Measurements from ENCODE around the gene PAX7. TPM values are rescaled to one million over a fixed set of nuclear protein-coding genes. Genes with fewer than 3 reads are reported as not detected.
"Not testable (repeated sequence)": the region's sequence is repeated elsewhere in the genome, so short reads cannot be mapped to it uniquely, and the experiment has no call there.

The PAX7 gene
- total RNA-seq, 2 experiments from 2014 or later, result not detected

DNA sequence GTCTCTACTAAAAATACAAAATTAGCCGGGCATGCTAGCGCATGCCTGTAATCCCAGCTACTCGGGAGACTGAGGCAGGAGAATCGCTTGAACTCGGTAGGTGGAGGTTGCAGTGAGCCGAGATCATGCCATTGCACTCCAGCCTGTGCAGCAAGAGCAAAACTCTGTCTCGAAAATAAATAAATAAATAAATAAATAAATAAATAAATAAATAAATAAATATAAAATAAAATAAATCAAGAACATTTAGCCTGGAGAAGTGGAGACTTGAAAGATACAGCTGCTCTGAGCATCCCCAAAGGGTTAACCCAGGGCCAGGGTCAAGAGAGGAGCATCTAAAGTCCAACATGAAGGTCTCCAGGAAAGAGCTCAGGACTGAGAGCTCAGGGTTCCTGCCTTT, 63.6 kb downstream of the PAX7 start:
- H3K36me3 Mint-ChIP-seq (ENCODE audit: low read depth); DNase-seq; H3K9me3 Mint-ChIP-seq; H3K4me1 Mint-ChIP-seq; H3K27ac Mint-ChIP-seq; POLR2A ChIA-PET; H3K4me3 Mint-ChIP-seq: not testable (repeated sequence)
- CTCF ChIA-PET, result interaction anchor here (1.6 kb wide), 1 partner anchor 13 kb away, joined by 6 read pairs; no protein-coding TSS in a partner anchor
- H3K27me3 Mint-ChIP-seq, result peaks cover 13% of the 10 kb centered on the region

DNA sequence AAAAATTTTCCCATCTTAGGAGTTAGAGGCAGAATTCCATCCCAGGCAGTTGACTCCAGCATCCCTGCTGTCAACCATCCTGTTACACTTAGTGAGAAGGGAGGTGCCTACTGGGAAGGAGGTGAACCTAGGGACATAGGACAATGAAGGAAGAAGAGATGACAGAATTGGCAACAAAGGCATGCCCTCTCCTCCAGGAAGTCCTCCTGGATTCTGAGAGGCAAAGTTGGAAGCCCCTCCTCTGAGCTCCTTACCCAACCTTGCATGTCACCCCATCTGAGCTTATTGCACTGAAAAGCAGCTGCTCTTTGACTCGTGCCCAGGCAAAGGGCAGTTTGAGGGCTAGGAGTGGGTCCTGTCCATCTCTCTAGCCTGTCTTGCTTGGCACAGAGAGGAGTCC, 66.9 kb downstream of the PAX7 start:
- ChIA-PET POLR2A (no interaction called here), CTCF (no interaction called here)
- H3K27me3 Mint-ChIP-seq, result peaks cover 19% of the 10 kb centered on the region
- H3K4me3 Mint-ChIP-seq, result no peak overlapping the region
- no peak for DNase-seq
- no peaks in the 10 kb centered on the region for H3K4me1 Mint-ChIP-seq
- H3K9me3 Mint-ChIP-seq, result no peaks in the 10 kb centered on the region
- no peaks in the 10 kb centered on the region for H3K36me3 Mint-ChIP-seq (ENCODE audit: low read depth)
- no peak overlapping the region for H3K27ac Mint-ChIP-seq

DNA sequence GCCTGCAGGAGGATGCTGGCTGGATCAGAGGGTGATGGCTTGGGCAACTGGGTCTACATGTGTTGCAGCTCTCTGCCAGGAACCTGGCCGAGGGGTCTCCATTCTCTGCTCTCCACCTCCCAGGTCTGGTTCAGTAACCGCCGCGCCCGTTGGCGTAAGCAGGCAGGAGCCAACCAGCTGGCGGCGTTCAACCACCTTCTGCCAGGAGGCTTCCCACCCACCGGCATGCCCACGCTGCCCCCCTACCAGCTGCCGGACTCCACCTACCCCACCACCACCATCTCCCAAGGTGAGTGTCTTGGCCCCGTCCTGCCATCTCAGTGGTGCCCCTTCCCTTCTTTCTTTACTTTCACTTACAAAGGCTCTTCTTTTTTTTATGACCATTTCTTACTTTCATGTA, 69.9 kb downstream of the PAX7 start:
- CTCF ChIA-PET, result no interaction called here

DNA sequence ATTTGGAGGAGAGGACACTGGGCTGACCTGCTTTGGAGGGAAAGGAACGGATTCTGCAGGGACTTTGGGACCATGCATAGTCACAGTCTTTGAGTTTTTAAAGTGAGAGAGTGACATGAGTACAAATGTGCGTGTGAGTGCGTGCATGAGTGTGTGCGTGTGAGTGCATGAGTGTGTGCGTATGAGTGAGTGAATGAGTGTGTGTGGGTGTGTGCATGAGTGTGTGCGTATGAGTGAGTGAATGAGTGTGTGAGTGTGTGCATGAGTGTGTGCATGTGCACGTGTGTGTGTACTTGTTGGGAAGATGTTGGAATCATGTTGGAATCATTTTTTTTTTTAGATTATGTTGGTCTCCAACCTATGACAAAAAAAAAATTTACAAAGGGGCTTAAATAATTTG, 70.5 kb downstream of the PAX7 start:
- POLR2A ChIA-PET, result no interaction called here
- CTCF ChIA-PET, result no interaction called here

More for the DNA sequence above, 69.9 kb downstream of the PAX7 start:
- Mint-ChIP-seq H3K27me3 (peaks cover 28% of the 10 kb centered on the region), H3K9me3 (no peaks in the 10 kb centered on the region), H3K27ac (no peak overlapping the region), H3K4me3 (no peak overlapping the region), H3K36me3 (ENCODE audit: low read depth) (no peaks in the 10 kb centered on the region), H3K4me1 (no peaks in the 10 kb centered on the region)
- POLR2A ChIA-PET, result no interaction called here
- no peak for DNase-seq

DNA sequence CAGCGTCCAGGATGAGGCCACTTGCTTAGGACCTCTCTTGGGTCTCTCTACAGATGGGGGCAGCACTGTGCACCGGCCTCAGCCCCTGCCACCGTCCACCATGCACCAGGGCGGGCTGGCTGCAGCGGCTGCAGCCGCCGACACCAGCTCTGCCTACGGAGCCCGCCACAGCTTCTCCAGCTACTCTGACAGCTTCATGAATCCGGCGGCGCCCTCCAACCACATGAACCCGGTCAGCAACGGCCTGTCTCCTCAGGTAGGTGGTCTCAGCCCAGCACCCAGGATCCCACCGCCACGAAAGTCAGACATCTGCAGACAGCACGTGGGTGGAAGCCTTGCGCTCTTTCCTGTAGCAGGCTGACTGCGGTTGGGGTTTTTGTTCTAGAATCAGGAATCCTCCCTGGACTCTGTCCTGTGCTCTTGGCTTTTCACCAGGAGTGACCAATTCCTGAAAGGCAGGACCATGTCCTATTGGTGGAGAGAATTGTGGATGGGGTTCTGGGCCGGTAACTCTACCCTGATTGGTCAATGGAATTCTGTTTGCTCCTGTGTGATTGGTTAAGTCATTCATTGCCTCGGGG, 72.5 kb downstream of the PAX7 start:
- POLR2A ChIA-PET, result no interaction called here
- no peak for DNase-seq
- Mint-ChIP-seq H3K4me3 (no peak overlapping the region), H3K27me3 (peaks cover 18% of the 10 kb centered on the region), H3K9me3 (no peaks in the 10 kb centered on the region), H3K36me3 (ENCODE audit: low read depth) (no peaks in the 10 kb centered on the region), H3K4me1 (no peaks in the 10 kb centered on the region), H3K27ac (no peak overlapping the region)
- CTCF ChIA-PET, result no interaction called here

More for the DNA sequence above, 70.5 kb downstream of the PAX7 start:
- no peak for DNase-seq
- Mint-ChIP-seq H3K9me3 (no peaks in the 10 kb centered on the region), H3K4me3 (no peak overlapping the region), H3K4me1 (no peaks in the 10 kb centered on the region), H3K36me3 (ENCODE audit: low read depth) (no peaks in the 10 kb centered on the region), H3K27ac (no peak overlapping the region), H3K27me3 (peaks cover 28% of the 10 kb centered on the region)

DNA sequence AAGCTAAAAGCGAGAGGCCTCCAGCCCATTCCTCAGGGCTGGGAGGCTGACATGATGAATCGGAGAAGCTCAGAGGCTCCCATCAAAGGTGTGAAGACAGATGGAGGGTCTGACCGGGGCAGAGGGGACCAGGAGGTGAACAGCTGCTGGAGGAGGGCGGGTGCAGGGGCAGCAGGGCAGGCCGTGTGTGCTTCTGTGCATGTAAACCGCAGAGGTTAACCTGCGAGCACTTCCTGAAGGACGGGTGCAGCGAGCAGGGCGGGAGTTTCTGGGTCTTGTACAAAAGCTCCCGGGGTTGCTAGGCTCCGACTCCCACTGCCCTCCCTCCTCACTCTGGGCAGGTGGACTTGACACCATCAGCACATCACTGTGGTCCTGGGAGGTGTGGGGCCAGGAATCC, 75.2 kb downstream of the PAX7 start:
- ChIA-PET CTCF (no interaction called here), POLR2A (no interaction called here)
- DNase-seq, result no peak
- H3K36me3 Mint-ChIP-seq (ENCODE audit: low read depth), result no peaks in the 10 kb centered on the region
- no peaks in the 10 kb centered on the region for H3K4me1 Mint-ChIP-seq
- no peak overlapping the region for H3K4me3 Mint-ChIP-seq
- no peak overlapping the region for H3K27ac Mint-ChIP-seq
- no peaks in the 10 kb centered on the region for H3K9me3 Mint-ChIP-seq
- H3K27me3 Mint-ChIP-seq, result peaks cover 22% of the 10 kb centered on the region

DNA sequence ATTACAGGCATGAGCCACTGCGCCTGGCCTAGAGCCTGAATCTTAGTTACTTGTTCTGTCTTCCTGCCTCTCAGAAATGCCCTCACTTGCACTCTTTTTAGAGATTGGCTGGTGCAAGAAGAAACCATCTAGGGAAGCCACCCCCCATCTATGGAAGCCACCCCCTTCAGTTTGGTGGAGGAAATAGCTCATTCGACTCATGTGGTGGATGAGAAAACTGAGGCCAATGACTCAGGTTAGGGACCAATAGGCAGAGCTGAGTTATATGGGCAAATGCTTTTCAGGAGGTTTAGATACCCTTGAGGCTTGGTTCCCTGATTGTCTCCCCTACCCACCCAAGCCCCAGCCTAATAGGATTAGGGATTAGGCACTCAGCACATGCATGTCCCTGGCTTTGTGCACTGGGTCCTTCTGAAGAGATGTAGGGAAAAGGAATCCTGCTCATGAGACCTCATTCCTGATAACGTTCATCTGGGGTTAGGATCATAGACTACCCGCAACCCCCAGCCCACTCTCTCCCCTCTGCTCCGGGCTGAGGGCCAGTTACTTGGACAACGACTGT, 77.1 kb downstream of the PAX7 start:
- POLR2A ChIA-PET, result no interaction called here
- Mint-ChIP-seq H3K4me3 (no peak overlapping the region), H3K27me3 (peaks cover 18% of the 10 kb centered on the region), H3K36me3 (ENCODE audit: low read depth) (no peaks in the 10 kb centered on the region), H3K4me1 (no peaks in the 10 kb centered on the region), H3K27ac (no peak overlapping the region), H3K9me3 (no peaks in the 10 kb centered on the region)
- CTCF ChIA-PET, result interaction anchor here (0.7 to 1.0 kb wide), 2 partner anchors 206 to 322 kb away, joined by 3 read pairs; no protein-coding TSS in a partner anchor
- DNase-seq, result no peak

DNA sequence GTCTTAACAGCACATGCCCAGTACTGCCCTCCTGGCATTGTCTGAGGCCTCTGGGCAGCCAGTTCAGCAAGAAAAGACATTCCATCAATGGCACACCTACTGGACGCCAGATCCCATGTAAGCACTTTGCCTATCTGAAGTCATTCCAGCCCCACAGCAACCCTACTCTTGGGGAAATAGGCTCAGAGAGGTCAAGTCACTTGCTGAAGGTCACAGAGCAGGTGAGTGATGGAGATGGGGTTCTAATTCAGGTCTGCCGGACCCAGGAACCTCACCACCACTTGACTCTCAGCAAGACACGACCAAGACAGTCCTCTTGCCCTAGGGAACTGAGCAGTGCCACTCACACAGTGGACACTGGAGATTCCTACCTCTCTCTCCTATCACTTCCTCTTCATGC, 79.4 kb downstream of the PAX7 start:
- Mint-ChIP-seq H3K4me3 (no peak overlapping the region), H3K4me1 (no peaks in the 10 kb centered on the region), H3K9me3 (no peaks in the 10 kb centered on the region), H3K27me3 (peaks cover 22% of the 10 kb centered on the region), H3K27ac (no peak overlapping the region), H3K36me3 (ENCODE audit: low read depth) (no peaks in the 10 kb centered on the region)
- ChIA-PET CTCF (no interaction called here), POLR2A (no interaction called here)
- no peak for DNase-seq

DNA sequence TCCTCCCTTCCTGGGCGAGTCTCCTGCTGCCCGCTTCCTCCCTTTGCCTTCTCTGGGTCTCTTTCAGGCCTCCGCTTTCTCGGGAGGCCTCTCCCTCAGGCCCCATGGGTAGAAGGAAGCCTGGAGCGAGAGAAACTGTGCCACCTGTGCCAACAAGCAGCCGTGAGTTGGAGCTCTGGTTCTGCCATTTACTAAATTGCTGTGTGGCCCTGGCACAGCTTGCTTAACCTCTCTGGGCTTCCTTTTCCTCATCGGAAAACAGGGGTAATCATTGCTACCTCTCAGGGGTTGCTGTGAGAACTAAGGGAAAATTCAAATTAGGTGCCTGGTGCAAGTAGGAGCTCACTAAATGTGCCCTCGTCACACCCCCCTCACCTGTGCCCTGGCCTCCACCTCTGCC, 80.4 kb downstream of the PAX7 start:
- no peaks in the 10 kb centered on the region for H3K36me3 Mint-ChIP-seq (ENCODE audit: low read depth)
- peaks cover 30% of the 10 kb centered on the region for H3K27me3 Mint-ChIP-seq
- no peak for DNase-seq
- H3K4me1 Mint-ChIP-seq, result no peaks in the 10 kb centered on the region
- CTCF ChIA-PET, result no interaction called here
- POLR2A ChIA-PET, result no interaction called here
- H3K27ac Mint-ChIP-seq, result no peak overlapping the region
- no peak overlapping the region for H3K4me3 Mint-ChIP-seq
- H3K9me3 Mint-ChIP-seq, result no peaks in the 10 kb centered on the region

DNA sequence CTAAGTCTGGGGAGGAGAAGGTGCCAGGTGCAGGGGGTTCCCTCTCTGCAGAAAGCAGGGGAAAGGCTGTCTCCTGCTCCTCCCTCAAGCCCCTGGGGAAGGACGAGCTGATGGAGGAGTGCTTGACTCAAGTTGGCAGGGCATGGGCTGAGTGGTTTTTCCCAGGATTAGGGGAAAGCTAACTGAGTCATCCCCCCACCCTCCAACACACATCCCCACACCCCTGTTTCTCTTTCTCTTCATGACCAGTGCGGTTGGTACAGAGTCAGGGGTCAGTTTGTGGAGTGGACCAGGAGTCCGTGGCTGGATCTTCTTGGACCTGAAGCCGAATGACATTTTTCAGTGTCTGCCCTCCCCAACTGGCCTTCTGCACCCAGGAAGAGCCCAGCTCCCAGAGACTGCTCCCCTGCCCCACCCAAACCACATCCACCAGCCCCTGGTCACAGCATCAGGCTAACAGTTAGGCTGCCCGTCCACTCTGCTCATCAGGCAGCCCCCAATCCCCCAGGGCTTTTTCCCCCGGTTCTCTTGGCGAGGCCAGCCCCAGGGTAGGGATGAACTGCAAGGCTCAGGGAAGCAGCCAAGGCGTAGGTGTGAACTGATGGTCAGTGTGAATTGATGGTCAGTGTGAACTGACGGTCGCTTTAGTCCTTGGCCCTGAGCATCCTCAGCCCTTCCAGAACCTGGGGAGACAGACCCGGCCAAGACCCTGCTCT, 81.0 kb downstream of the PAX7 start:
- CTCF ChIA-PET, result no interaction called here

DNA sequence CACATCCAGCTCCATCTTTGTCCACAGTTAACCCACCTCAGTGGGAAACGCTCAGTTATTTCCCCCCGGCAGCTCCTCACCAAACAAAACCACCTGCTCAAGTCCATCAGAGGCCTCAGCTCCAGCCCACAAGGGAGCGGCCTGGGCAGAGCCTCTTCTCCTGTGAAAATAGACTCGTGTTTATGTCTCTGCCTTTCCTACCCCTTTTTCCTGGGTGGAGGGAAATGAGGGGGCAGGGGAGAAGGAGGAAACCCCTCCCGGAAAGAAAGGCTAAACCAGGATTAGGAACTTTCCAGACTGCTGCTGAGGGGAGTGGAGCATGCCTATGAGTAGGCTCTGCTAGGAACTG, 81.6 kb downstream of the PAX7 start:
- no peaks in the 10 kb centered on the region for H3K36me3 Mint-ChIP-seq (ENCODE audit: low read depth)
- CTCF ChIA-PET, result no interaction called here

More for the DNA sequence above, 81.0 kb downstream of the PAX7 start:
- no peak for DNase-seq
- peaks cover 36% of the 10 kb centered on the region for H3K27me3 Mint-ChIP-seq
- no peaks in the 10 kb centered on the region for H3K36me3 Mint-ChIP-seq (ENCODE audit: low read depth)
- H3K27ac Mint-ChIP-seq, result no peak overlapping the region
- POLR2A ChIA-PET, result no interaction called here
- no peaks in the 10 kb centered on the region for H3K4me1 Mint-ChIP-seq
- no peak overlapping the region for H3K4me3 Mint-ChIP-seq
- H3K9me3 Mint-ChIP-seq, result no peaks in the 10 kb centered on the region

DNA sequence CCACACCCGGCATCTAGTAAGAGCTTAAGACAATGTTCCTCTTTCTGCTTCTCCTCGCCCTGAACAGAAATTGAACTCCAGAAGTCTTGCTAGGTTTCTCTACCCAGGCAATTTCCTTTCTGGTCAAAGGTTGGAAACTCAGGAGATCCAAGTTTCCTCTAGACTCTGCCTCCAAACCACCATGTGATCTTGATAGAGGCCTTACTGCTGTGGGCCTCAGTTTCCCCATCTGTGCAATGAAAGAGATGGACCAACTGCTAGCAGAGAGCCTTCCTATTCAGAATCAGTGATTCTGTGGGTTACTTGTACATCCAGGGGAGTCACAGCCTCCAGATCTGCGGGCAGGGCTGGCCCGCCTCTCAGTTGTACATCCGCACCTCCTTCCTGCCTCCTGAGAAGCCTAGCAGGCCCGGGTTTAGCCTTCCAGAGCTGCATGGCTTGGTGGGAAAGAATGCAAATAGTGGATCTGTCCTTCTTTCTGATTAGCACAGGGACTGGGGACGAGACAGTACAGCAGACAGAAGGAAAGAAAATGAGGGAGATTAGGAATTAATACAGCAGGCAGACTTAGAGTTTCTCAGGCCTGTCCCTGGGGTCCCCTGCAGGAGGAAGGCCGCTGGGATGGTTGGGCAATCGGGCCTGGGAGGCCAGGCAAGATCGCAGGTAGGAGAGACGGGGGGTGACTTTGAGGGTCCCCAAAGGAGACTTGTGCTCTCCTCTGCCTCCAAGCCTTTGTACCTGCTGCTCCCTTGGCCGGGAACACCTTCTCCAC, 83.9 kb downstream of the PAX7 start:
- POLR2A ChIA-PET, result no interaction called here
- H3K27me3 Mint-ChIP-seq, result peaks cover 44% of the 10 kb centered on the region
- H3K27ac Mint-ChIP-seq, result no peak overlapping the region
- no peak overlapping the region for H3K4me3 Mint-ChIP-seq
- H3K9me3 Mint-ChIP-seq, result no peaks in the 10 kb centered on the region
- no peaks in the 10 kb centered on the region for H3K36me3 Mint-ChIP-seq (ENCODE audit: low read depth)
- H3K4me1 Mint-ChIP-seq, result no peaks in the 10 kb centered on the region
- CTCF ChIA-PET, result no interaction called here
- DNase-seq, result no peak

More for the DNA sequence above, 81.6 kb downstream of the PAX7 start:
- DNase-seq, result no peak
- POLR2A ChIA-PET, result no interaction called here
- Mint-ChIP-seq H3K4me3 (no peak overlapping the region), H3K9me3 (no peaks in the 10 kb centered on the region), H3K27ac (no peak overlapping the region), H3K27me3 (peaks cover 38% of the 10 kb centered on the region), H3K4me1 (no peaks in the 10 kb centered on the region)

DNA sequence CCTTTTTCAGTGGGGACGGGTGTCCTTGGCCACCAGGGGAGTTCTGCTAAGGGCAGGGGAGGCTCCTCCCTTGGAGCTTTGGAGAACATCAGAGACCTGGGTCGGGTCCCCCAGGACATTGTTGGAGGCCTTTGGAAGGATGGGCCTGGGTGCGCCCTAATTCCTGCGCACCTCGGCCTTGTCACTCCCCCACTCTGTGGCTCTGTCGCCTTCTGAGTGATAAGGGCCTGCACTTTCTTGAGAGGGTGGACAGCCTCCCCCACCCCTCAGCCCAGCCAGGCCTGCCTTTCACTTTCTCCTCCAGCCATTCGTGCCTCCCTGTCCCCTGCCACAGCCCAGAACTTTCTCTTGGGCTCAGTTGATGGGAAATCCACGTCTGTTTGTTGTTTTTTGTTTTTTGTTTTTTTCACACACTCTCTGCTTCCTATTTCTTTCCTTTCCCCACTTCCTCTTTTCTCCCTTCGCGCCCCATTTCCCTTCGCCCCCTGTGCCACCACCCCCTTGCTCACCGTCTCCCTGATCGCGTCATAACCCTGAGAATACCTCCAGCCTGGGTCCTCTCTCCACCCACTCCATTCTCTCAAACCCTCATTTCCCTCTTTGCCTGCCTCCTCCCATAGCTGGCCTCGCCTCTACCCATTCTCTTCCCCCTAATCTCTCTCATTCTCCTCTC, 85.6 kb downstream of the PAX7 start:
- no peaks in the 10 kb centered on the region for H3K36me3 Mint-ChIP-seq (ENCODE audit: low read depth)
- H3K27ac Mint-ChIP-seq, result no peak overlapping the region
- no peaks in the 10 kb centered on the region for H3K9me3 Mint-ChIP-seq
- ChIA-PET CTCF (no interaction called here), POLR2A (no interaction called here)
- no peak for DNase-seq
- peaks cover 53% of the 10 kb centered on the region for H3K27me3 Mint-ChIP-seq
- no peaks in the 10 kb centered on the region for H3K4me1 Mint-ChIP-seq
- no peak overlapping the region for H3K4me3 Mint-ChIP-seq
